Suppressor macrophage treated with lipopolysaccharide for 1 hour (primary cell): ENCODE data around the gene CREB3L4.
A peak's percentile ranks its signal among the peaks of the same experiment; 100 is the strongest.

ENCODE experiments used
- DNase-seq, 3 donors: peaks; one replicate each; pipeline ENCODE4 v3.0.0-alpha.2; 2020 to 2022

Gene CREB3L4, protein sequence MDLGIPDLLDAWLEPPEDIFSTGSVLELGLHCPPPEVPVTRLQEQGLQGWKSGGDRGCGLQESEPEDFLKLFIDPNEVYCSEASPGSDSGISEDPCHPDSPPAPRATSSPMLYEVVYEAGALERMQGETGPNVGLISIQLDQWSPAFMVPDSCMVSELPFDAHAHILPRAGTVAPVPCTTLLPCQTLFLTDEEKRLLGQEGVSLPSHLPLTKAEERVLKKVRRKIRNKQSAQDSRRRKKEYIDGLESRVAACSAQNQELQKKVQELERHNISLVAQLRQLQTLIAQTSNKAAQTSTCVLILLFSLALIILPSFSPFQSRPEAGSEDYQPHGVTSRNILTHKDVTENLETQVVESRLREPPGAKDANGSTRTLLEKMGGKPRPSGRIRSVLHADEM

GRCh38 chr1:153967107-153967999 lies at the start of gene CREB3L4:
TSS of gene CREB3L4 (plus strand) at chr1:153967902. CDS start at chr1:153968526, 624 bp downstream.
- peak; percentile 95 to 96 (median 96) for DNase-seq

- DNase-seq = peak; percentile 35 to 37 (median 37)
These were observed 47.5 kb upstream of the CREB3L4 start for GRCh38 chr1:153919876-153920852.

DNA sequence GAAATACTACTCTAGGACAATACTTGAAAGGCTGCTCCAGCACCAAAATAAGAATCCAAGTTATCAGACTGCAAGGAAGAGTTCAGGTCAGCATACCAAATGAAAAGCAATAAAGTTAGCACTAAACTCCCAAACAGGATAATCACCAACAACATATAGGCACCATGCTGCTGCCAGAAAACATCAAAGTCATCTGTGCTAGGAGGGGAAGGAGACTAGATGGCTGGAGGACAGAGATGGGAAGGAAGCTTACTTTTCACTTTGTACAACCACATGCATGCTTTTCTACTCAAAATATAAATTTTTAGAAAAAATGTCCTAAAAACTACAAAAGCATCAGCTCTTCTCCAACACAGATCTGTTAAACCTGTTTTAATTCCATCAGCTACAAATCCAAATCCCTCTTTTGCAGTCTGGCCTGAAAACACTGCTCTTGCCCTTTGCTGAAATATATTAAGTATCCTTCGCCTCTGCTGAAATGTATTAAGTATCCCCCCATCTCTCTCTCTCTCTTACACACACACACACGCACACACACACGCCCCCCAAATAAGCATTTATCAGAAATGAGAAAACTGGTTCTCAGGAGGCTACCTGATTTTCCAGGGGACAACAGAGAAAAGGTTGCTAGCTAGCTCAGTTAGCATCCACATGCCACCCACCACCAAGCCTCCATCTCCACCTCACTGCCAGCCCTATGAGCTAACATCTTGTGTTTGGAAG lies 46.5 kb upstream of the CREB3L4 start:
- no peak for DNase-seq

DNA sequence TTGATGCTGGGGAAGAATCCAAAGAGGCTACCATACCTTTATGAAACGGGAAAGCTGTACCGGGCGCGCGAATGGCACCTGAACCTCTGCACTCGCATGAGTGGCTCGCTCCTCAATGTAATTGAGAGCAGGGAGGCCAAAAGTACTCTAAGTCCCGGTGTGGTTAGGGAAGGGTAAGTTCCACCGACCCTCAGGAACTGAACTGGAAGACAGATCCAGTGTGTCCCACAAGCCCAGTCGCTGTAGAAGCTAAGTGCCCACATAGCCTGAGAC lies 46.0 kb upstream of the CREB3L4 start:
- DNase-seq = no peak

DNA sequence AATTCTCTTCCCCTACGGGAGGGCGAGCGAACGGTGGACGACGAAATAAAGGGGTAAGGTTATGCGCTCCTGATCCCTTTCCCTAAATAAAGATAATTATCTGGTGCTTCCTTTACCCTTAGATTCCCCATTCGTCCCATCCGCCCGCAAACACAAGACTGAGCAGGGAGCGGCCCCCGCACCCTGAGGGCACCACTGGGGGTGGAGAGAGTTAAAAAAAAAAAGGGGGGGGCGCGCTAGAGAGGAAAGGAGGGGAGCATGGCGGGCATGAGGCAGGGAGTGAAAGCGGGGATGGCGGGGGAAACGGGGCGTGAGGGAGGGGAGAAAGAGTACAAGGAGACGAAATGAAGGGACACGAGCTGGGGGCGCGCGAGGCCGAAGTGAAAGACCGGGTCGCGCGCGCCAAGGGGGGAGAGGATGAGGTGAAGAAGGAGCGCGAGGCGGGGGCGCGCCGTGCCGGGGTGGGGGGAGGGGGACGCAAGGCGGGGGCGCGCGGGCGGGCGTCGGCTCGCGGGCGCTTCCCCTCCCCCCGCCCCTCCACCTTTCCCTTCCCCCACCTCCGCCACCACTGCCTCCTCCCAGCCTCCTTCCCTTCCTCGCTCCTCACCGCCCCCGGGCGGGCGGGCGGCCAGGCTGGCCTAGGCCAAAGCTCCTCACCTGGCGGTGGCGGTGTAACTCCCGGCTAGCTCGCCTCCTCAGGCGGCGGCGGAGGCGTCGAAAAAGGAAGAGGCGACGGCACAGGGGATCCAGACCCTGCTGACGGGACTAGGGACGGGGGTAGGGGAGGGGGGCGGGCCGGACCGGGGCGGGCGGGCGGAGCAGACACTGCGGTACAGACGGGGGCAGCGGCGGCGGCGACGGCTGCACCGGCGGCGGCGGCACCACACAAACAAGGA lies 45.4 kb upstream of the CREB3L4 start:
- DNase-seq = peak in 2 of 3 donors; percentile 20 to 53

- peak; percentile 99 to 100 (median 100) for DNase-seq
These were observed 44.5 kb upstream of the CREB3L4 start, which contains the start of gene GATAD2B for GRCh38 chr1:153922972-153923925. TSS of gene GATAD2B (minus strand) at chr1:153922972. CDS start at chr1:153828347, 94,625 bp downstream.

DNA sequence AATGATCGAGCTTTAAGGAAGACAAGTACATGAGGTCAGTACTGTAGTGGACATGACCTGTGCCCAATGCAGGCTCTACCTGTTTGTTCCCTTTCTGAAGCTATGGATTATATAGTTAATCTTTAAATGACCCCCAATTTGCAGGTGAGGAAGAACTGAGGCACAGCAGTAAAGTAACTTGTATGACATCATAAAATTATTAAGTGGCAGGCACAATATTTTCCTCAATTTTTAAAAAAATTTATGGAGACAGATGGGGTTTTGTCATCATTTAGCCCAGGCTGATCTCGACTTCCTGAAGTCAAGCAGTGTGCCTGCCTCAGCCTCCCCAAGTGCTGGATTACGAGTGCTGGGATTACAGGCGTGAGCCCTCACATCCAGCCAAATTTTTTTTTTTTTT lies 41.3 kb upstream of the CREB3L4 start:
- DNase-seq = no peak

GRCh38 chr1:153928245-153928644 lies 39.5 kb upstream of the CREB3L4 start:
- DNase-seq = no peak

GRCh38 chr1:153928791-153929341 lies 38.8 kb upstream of the CREB3L4 start:
- no peak for DNase-seq

- DNase-seq = no peak
These were observed 38.3 kb upstream of the CREB3L4 start for GRCh38 chr1:153929426-153929825.

GRCh38 chr1:153929981-153930948 lies 37.4 kb upstream of the CREB3L4 start:
- no peak for DNase-seq

DNA sequence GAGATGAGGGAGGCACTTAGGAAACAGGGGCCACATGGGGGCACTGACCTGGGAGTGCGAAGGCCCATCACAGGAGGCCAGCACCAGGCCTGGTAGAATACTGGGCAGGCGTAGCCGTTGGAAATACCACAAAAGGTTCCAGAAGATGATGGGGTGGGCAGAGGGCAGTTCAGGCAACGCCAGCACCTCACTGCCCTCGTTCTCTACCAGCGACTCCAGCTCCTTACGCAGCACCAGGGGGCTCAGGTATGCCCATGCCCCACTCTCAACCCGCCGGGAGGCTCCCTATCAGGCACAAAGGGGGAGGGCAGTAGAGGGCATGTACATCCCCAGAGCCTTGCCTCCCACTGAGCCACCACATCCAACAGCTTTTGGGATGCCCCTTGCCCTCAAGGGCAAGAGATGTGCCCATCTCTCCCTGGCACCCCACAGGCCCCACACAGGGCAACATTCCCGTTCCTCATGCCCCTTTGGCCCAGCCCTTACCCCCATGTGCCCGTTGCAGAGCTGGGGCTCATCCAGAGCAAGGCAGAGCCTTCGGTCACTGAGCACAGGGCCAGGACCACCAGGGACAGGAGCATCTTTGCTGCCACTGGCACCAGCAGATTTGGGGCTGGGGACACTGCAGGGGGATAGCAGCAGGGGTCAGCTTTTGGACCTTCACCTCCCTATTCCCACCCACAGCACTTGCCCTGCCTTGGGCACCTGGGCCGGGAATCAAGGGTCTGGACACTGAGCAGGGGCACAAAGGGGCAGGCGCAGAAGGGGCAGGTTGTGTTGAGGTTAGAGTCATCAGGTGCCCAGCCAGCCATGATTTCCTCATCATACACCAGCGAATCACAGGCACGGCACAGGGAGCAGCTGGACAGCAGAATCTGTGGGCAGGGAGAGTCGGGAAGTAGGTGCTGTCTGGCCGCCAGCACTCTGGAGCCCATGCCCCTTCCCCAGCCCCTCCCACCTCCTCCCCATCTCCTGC lies 35.3 kb upstream of the CREB3L4 start:
- no peak for DNase-seq

- DNase-seq = no peak
These were observed 34.3 kb upstream of the CREB3L4 start for GRCh38 chr1:153933430-153933829.

DNA sequence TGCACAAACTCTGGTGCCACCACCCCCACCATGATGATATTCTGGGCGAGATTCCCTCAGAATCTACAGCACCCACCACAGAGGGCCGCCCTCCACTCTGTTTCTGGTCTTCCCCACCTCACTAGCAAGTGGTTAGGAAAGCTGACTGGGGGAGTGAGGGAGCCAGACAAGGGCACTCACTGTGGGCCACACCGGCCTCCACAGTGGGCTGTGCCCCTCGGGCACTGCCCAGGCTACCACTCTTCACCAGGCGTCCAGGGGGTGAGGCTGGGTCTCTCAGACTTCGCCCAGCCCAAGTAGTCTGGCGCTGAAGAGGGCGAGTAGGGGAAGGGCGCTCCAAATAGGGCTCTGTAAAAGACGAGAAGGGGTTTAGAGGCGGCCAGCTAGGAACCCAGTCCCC lies 33.7 kb upstream of the CREB3L4 start:
- DNase-seq = no peak

DNA sequence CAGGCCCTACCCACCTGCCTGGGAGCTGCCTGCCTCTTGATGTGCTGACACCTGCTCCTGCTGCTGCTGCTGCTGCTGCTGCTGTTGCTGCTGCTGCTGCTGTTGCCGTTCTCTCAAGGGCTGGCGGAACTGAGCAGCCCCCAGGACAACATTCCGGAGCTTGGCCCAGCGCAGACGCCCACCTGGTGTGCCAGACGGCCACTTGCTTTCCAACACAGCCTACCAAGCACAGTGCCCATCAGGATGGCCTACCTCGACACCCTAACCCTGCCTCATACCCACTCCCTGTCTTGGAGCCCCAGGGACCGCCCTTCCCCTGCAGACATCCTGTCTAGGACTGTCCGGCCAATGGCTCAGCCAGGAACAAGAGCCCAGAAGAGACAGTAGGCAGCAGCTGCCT lies 33.0 kb upstream of the CREB3L4 start:
- no peak for DNase-seq

- DNase-seq = no peak
These were observed 31.5 kb upstream of the CREB3L4 start for GRCh38 chr1:153936011-153936802.
